HG03060 (cell line): ENCODE measurements around the gene STX8.
"Not testable (repeated sequence)": the region's sequence is repeated elsewhere in the genome, so short reads cannot be mapped to it uniquely, and the experiment has no call there.

ENCODE experiments used
- ATAC-seq: cut with Tn5 transposase; IDR thresholded peaks from one replicate; pipeline ENCODE4 v1.9.1; 2021; ENCODE audit warnings: low read depth, moderate number of reproducible peaks; ENCODE audit not compliant: unreplicated experiment

The STX8 gene

GRCh38 chr17:9361188-9361955, 214.2 kb downstream of the STX8 start:
- no peak for ATAC-seq

- ATAC-seq, result no peak
Observed at GRCh38 chr17:9360677-9361081, 214.9 kb downstream of the STX8 start.

DNA sequence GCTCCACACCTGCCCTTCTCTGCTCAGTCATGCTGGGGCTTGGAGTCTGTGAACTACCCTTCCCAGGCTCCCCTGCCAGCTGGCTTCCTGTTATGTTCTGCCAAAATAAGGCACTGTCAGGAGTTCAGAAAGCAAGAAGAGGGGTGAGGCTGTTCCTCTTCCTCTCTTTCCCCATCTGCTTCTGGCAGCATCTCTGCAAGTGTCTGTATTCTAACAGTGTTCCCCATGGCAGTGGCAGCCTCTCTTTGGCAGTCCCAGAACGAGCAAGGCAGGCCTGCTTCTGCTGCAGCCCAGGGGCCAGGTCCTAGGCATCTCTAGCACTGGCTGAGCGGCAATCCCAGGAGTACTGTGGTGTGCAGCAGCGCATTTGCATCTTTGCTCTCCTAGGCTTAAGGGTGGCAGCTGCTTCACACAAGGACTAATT, 219.1 kb downstream of the STX8 start:
- ATAC-seq, result no peak

GRCh38 chr17:9355846-9356245, 219.8 kb downstream of the STX8 start:
- ATAC-seq, result no peak

DNA sequence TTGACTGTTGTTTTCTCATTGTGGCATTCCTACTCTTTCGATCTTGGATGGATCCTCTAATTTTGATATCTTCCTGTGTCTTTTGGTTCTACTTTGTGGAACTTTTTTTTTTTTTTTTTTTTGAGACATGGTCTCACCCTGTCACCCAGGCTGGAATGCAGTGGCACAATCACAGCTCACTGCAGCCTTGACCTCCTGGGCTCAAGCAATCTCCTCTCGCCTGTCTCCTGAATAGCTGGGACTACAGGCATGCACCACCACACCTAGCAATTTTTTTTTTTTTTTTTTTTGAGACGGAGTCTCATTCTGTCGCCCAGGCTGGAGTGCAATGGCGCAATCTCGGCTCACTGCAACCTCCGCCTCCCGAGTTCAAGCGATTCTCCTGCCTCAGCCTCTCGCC, 220.4 kb downstream of the STX8 start:
- ATAC-seq, result not testable (repeated sequence)

DNA sequence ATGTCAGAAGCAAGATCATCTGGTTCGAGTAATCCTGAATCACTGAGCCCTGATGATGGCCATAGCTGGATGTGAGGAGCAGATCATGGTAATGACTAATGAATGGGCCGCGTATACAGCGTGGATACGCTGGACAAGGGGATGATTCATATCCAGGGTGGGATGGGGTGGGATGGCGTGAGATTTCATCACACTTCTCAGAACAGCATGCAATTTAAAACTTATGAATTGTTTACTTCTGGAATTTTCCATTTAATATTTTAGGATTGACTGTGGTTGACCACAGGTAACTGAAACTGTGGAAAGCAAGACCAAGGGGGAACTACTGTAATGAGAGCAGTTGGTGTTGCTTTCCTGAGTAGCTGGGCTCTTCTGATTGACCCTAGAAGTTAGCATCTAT, 225.5 kb downstream of the STX8 start:
- no peak for ATAC-seq

GRCh38 chr17:9346296-9346926, 229.2 kb downstream of the STX8 start:
- ATAC-seq, result no peak

DNA sequence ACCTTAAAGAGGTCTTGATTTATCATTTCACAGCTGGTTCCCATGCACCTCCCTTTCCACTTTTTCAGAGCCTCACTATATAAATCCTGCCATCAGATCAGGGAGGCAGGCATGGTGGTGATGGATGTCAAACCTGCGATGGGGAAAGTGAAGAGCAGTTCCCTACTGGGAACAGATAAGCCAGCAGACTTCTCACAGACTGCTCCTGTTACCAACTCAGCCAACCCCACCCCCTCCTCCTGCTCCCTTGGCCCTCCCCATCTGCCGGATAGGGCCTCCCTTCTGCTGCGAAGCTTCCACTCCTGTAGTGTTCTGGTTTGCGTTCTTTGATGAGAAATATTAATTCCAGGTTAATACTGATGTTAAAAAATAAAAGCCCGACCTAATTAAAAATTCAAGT, 232.1 kb downstream of the STX8 start:
- ATAC-seq, result no peak

DNA sequence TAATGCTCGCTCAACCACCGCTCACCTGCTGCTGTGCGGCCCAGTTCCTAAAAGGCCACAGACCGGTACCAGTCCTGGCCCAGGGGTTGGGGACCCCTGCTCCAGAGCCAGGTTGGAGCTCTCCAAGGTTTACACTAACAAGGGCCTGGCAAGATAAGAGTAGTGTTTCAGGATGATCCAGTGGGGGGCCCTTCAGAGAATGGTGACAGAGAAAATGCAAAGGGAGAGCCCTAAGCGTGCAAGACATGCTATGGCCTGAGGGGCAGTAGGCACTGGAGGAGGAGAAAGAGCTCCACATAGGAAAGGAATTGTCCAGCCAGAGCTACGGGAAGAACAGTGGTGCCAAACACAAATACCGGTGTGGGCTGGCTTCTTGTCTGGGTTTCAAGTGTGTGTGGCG, 233.4 kb downstream of the STX8 start:
- ATAC-seq, result no peak

DNA sequence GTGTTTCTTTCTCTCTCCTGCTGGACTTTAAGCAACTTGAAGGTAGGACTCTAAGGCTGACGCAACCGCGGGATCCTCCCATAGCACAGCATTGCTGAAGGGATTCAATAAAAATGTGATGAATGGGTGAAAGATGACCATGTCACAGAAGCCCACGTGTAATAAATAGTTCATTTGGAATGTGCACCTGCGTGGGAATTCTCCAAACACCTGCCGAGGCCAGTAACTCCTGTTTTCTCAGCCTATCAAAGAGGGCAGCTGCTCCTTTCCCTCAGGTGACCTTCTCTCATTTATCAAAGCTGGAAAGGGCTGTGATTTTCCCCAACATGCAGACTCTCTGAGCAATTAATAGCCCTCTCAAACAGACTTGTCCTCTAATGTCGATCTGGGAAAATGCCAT, 235.7 kb downstream of the STX8 start:
- ATAC-seq, result no peak

- not testable (repeated sequence) for ATAC-seq
Observed at GRCh38 chr17:9339482-9339881, 236.1 kb downstream of the STX8 start.

GRCh38 chr17:9336817-9337216, 238.8 kb downstream of the STX8 start:
- no peak for ATAC-seq

DNA sequence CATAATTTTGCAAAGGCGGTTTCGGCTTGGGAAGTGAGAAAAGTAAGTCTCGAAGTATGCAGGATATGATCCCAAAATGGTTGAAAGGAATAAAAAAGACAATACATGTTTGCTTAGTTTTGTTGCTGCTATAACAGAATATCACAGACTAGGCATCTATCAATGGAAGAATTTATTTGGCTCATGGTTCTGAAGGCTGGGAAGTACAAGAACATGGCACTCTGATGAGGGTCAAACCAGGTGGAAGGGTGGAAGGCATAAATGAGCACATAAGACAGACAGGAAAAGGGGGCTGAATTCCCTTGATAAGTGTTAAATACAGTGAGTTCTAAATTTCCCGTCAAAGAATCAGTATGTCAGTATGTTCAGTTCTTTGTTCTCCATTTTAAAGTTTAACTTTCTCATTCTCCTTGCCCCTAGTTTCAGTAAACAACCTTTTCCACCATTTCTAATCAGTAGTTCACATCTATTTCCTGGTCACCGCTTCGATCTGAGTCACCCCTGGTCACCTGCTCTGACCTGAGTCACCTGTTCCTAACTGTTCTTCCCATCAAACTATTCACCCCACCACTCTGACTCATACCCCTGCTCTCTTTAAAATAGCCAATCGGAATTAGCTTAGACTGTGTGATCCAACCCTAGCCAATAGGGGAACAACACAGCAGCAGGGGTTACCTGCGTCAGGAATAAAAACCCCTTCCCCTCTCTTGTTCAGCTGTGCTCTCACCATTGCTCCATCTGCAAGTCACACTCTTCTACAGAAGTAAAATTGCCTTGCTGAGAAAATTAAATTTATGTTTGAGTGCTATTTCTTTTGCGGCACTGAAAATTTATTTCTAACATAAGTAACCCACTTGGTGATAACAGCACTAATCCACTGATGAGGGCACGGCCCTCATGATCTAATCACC, 240.8 kb downstream of the STX8 start:
- no peak for ATAC-seq

- ATAC-seq, result no peak
Observed at GRCh38 chr17:9332132-9332494, 243.5 kb downstream of the STX8 start.

DNA sequence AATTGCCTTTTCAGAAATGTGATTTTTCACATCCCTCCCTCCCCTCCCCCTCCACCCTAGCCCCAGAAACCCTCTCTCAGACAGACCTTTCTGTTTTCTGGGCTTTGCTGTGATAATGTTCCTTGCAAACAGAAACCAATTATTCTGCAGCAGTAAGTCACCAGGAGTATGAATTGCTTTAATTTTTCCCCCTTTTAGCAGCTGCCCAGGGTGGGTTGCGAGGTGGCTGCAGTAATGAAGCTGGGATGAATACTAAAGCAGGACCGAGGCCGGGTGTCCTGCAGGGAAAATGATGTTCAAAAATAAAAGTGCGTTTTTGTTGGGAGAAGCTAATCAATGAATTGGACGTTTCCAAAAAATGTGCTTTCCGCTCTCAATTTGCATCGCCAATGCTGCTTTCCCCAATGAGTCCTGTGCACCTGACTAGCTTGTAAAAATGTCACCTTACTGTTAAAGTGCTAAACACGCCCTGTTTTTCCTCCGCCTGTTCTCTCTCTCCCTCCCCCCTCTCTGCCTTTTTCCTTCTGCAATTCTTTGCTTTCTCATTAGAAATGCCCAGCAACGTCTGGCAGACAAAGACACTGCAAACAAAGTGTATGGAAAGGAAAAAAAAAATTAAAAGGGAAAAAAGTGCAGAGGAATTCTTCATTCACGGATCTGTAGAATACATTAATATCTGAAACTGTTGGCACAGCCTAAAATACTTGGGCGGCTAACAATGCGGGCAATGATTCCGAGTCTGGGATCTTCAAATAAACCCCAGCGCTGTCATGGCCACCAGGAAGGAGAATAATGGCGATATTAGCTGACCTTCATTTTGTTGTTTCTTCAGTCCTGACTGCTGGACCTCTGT, 244.1 kb downstream of the STX8 start:
- no peak for ATAC-seq

GRCh38 chr17:9330611-9331271, 244.9 kb downstream of the STX8 start:
- ATAC-seq, result no peak

GRCh38 chr17:9330141-9330540, 245.5 kb downstream of the STX8 start:
- ATAC-seq, result no peak

GRCh38 chr17:9329251-9329921, 246.2 kb downstream of the STX8 start:
- no peak for ATAC-seq

GRCh38 chr17:9324864-9325263, 250.8 kb downstream of the STX8 start:
- ATAC-seq, result no peak
